Thyroid gland (tissue), 4 donors: ENCODE results near the gene ZMIZ1. TPM values are rescaled to one million over a fixed set of nuclear protein-coding genes. Genes with fewer than 3 reads are reported as not detected.

Experiments
- DNase-seq, 2 donors: peaks; one replicate each; pipeline ENCODE4 v3.0.0-alpha.2; 2019
- H3K27ac ChIP-seq, 3 donors: fragments of 200-600 bp; sonication (generic); 1 replicate in 2 of 3; 2 replicates in 1 of 3; pipeline ENCODE4 v1.5.1; 2016 to 2019; ENCODE audit warnings: mild to moderate bottlenecking in 1 of 3, moderate library complexity in 1 of 3
- H3K27me3 ChIP-seq: fragments of 200-600 bp; sonication (generic); one replicate; pipeline ENCODE4 v1.5.1; 2019
- H3K36me3 ChIP-seq, 2 donors: fragments of 200-600 bp; sonication (generic); one replicate each; pipeline ENCODE4 v1.5.1; 2016 to 2019
- H3K4me1 ChIP-seq, 2 donors: fragments of 200-600 bp; sonication (generic); one replicate each; pipeline ENCODE4 v1.5.1; 2017 to 2019
- H3K4me3 ChIP-seq, 3 donors: fragments of 200-600 bp; sonication (generic); replicated peaks in 1 of 3; 1 replicate in 2 of 3; 2 replicates in 1 of 3; pipeline ENCODE4 v1.5.1; 2016; ENCODE audit warnings: mild to moderate bottlenecking in 1 of 3
- H3K9me3 ChIP-seq: fragments of 200-600 bp; sonication (generic); one replicate; pipeline ENCODE4 v1.5.1; 2017
- CTCF ChIP-seq, 6 experiments: fragments of 200-600 bp in 3 of 6; fragments of 450-650 bp in 3 of 6; sonication (generic) in 3 of 6; IDR thresholded peaks; one replicate each; pipeline ENCODE4 v1.5.1; 2016 to 2019; ENCODE audit warnings: antibody characterized with exemption in 6 of 6, mild to moderate bottlenecking in 2 of 6, inconsistent platforms in 1 of 6, moderate library complexity in 1 of 6
- POLR2A ChIP-seq, 2 donors: fragments of 450-650 bp; IDR thresholded peaks; one replicate each; pipeline ENCODE4 v1.6.1; 2017; ENCODE audit warnings: antibody characterized with exemption in 2 of 2, mild to moderate bottlenecking in 2 of 2, moderate library complexity in 1 of 2
- WGBS, 2 donors: methylation state at CpG; one replicate each; pipeline ENCODE4 v1.1.5; 2017; 5-methylcytosine and 5-hydroxymethylcytosine counted together
- intact Hi-C: fragments of 100-400 bp; cut with DNase I; formaldehyde crosslinking; loops from one replicate; pipeline ENCODE4 v1.15.1; 2023
- total RNA-seq, 4 donors: library from RNA; depleted of rRNA; stranded (reverse); fragments of >200 nt; gene quantifications; one replicate each; pipeline ENCODE4 v1.2.3, GENCODE V29; 2016

The ZMIZ1 gene
- total RNA-seq, 4 donors from 2014 or later, result 59.9 to 128 (median 94.4) TPM

GRCh38 chr10:79200346-79200745 is 131.6 kb downstream of the ZMIZ1 start:
- H3K4me1 ChIP-seq, result peaks cover 14 to 20% of the 10 kb centered on the region in 2 donors

GRCh38 chr10:79201706-79202105 is 132.9 kb downstream of the ZMIZ1 start:
- intact Hi-C loops, result no loop called here
- Histone ChIP-seq H3K36me3 (peaks cover 27 to 29% of the 10 kb centered on the region in 2 donors), H3K27ac (peak overlapping the region in 1 of 3 donors; percentile 26), H3K4me1 (peaks cover 13 to 16% of the 10 kb centered on the region in 2 donors), H3K9me3 (no peaks in the 10 kb centered on the region), H3K27me3 (no peaks in the 10 kb centered on the region), H3K4me3 (no peak overlapping the region)
- TF ChIP-seq CTCF (IDR thresholded peaks at IDR 0.05), result no peak
- no peak for TF ChIP-seq POLR2A (IDR thresholded peaks at IDR 0.05)
- WGBS, 2 donors, result 88% methylated on average over 4 to 8 of the region's 8 CpGs
- no peak for DNase-seq

More at GRCh38 chr10:79200346-79200745, 131.6 kb downstream of the ZMIZ1 start:
- WGBS, 2 donors, result 75 to 87% methylated on average over 7 of the region's 7 CpGs
- no peak for TF ChIP-seq CTCF (IDR thresholded peaks at IDR 0.05)
- no peak for TF ChIP-seq POLR2A (IDR thresholded peaks at IDR 0.05)
- no peaks in the 10 kb centered on the region for H3K27me3 ChIP-seq
- intact Hi-C loops, result no loop called here
- peaks cover 27% of the 10 kb centered on the region in 2 donors for H3K36me3 ChIP-seq
- H3K9me3 ChIP-seq, result no peaks in the 10 kb centered on the region
- H3K4me3 ChIP-seq, result no peak overlapping the region
- H3K27ac ChIP-seq, result no peak overlapping the region
- no peak for DNase-seq

- Histone ChIP-seq H3K4me1 (peaks cover 12 to 13% of the 10 kb centered on the region in 2 donors), H3K27me3 (no peaks in the 10 kb centered on the region), H3K36me3 (peaks cover 27 to 35% of the 10 kb centered on the region in 2 donors), H3K27ac (peak overlapping the region in 2 of 3 donors; percentile 61 to 62), H3K4me3 (no peak overlapping the region), H3K9me3 (no peaks in the 10 kb centered on the region)
- peak; percentile 46 to 52 for DNase-seq
- intact Hi-C loops, result no loop called here
- WGBS, 2 donors, result 74 to 78% methylated on average over 4 to 9 of the region's 9 CpGs
- no peak for TF ChIP-seq POLR2A (IDR thresholded peaks at IDR 0.05)
- TF ChIP-seq CTCF (IDR thresholded peaks at IDR 0.05), result peak in 4 of 6 experiments; percentile 33 to 43 (median 40)
Observed at GRCh38 chr10:79202188-79203013, 133.6 kb downstream of the ZMIZ1 start.

GRCh38 chr10:79203014-79203644 is 134.4 kb downstream of the ZMIZ1 start:
- intact Hi-C loops, result no loop called here
- peak in 1 of 2 donors; percentile 47 for DNase-seq
- H3K27me3 ChIP-seq, result no peaks in the 10 kb centered on the region
- H3K27ac ChIP-seq, result peak overlapping the region in 2 of 3 donors; percentile 61 to 62
- H3K4me1 ChIP-seq, result peaks cover 12 to 13% of the 10 kb centered on the region in 2 donors
- H3K4me3 ChIP-seq, result no peak overlapping the region
- peaks cover 27 to 39% of the 10 kb centered on the region in 2 donors for H3K36me3 ChIP-seq
- 53 to 55% methylated on average over 12 to 13 of the region's 13 CpGs for WGBS, 2 donors
- H3K9me3 ChIP-seq, result no peaks in the 10 kb centered on the region
- no peak for TF ChIP-seq POLR2A (IDR thresholded peaks at IDR 0.05)
- TF ChIP-seq CTCF (IDR thresholded peaks at IDR 0.05), result no peak

- DNase-seq, result no peak
- no peak overlapping the region for H3K27ac ChIP-seq
- intact Hi-C loops, result no loop called here
Observed at GRCh38 chr10:79203833-79204232, 135.1 kb downstream of the ZMIZ1 start.

More at GRCh38 chr10:79203833-79204232, 135.1 kb downstream of the ZMIZ1 start:
- H3K36me3 ChIP-seq, result peaks cover 35 to 47% of the 10 kb centered on the region in 2 donors
- H3K4me1 ChIP-seq, result peaks cover 12 to 13% of the 10 kb centered on the region in 2 donors
- WGBS, 2 donors, result 87 to 88% methylated on average over 6 to 7 of the region's 8 CpGs
- TF ChIP-seq POLR2A (IDR thresholded peaks at IDR 0.05) (no peak), CTCF (IDR thresholded peaks at IDR 0.05) (no peak)
- no peaks in the 10 kb centered on the region for H3K9me3 ChIP-seq
- H3K27me3 ChIP-seq, result no peaks in the 10 kb centered on the region
- H3K4me3 ChIP-seq, result no peak overlapping the region
